Measurements from ENCODE around the gene DENND1B. TPM values are rescaled to one million over a fixed set of nuclear protein-coding genes. Genes with fewer than 3 reads are reported as not detected.
A peak's percentile ranks its signal among the peaks of the same experiment; 100 is the strongest.
"Not testable (repeated sequence)": the region's sequence is repeated elsewhere in the genome, so short reads cannot be mapped to it uniquely, and the experiment has no call there.

The DENND1B gene
- total RNA-seq, 1 donor from 2014 or later = 10.2 TPM

DNA sequence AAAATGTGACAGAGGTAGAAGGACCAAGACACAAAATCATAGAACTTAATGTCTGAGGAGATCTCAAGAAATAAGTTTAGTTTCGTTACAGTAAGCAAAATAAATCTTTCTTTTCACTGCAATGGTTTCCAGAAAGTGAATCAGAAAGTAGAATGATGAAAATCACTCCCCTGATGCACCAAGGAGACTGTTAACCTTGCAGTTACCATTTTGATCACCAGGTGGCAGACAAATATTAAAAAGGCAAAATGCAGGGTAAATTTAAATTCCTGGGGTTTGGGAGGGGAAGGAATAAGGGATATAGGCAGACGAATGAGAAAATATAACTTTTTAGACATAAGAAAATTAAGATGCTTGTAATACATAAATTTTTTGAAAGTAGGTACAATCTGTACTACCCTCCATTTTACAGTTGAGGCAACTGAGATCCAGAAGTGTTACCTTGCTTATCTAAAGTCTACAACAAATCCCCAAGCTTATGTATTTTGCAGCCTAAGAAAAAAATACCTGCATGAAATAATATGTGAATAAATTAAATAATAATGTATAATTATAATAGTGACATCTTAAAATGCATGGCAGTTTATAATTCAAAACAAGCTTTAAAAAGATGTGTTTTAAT lies 254.1 kb downstream of the DENND1B start:
- H3K27me3 Mint-ChIP-seq (ENCODE audit: unreplicated experiment) = no peaks in the 10 kb centered on the region
- H3K9me3 Mint-ChIP-seq (ENCODE audit: unreplicated experiment) = no peaks in the 10 kb centered on the region
- no peak overlapping the region for H3K4me3 Mint-ChIP-seq (ENCODE audit: unreplicated experiment)
- TF ChIP-seq, protein P1, sequence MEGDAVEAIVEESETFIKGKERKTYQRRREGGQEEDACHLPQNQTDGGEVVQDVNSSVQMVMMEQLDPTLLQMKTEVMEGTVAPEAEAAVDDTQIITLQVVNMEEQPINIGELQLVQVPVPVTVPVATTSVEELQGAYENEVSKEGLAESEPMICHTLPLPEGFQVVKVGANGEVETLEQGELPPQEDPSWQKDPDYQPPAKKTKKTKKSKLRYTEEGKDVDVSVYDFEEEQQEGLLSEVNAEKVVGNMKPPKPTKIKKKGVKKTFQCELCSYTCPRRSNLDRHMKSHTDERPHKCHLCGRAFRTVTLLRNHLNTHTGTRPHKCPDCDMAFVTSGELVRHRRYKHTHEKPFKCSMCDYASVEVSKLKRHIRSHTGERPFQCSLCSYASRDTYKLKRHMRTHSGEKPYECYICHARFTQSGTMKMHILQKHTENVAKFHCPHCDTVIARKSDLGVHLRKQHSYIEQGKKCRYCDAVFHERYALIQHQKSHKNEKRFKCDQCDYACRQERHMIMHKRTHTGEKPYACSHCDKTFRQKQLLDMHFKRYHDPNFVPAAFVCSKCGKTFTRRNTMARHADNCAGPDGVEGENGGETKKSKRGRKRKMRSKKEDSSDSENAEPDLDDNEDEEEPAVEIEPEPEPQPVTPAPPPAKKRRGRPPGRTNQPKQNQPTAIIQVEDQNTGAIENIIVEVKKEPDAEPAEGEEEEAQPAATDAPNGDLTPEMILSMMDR (IDR thresholded peaks at IDR 0.05) = peak; percentile 77
- H3K4me1 Mint-ChIP-seq (ENCODE audit: unreplicated experiment) = no peaks in the 10 kb centered on the region
- H3K36me3 Mint-ChIP-seq (ENCODE audit: unreplicated experiment) = no peaks in the 10 kb centered on the region
- no peak overlapping the region for H3K27ac Mint-ChIP-seq (ENCODE audit: unreplicated experiment)
- no peak for DNase-seq (ENCODE audit: extremely low spot score, unreplicated experiment)

DNA sequence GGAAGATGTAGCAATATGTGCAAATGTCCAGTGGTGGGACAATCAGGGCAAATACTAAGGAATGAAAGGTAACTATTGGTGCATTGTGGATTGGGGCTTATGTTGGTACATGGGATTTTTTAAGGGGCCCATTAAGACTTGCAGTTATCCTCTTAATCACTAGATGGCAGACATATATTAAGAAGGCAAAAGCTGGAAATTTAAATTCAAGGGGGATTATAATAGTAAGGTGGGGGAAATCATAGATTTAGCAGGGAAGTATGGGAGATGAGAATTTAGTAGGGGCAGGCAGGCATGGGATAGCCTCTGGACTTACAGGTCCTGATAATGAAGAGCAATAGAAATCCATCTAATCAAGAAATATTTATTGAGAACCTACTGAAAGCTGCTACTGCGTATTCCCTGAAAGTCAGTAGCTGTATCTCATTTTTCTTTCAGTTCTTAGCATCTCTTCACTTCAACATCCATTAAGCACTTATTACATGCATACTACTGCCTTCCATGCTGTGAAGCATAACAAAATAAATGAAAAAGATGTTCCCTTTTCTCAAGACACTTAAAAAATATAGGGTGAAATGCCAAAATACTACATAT lies 255.4 kb downstream of the DENND1B start:
- no peaks in the 10 kb centered on the region for H3K9me3 Mint-ChIP-seq (ENCODE audit: unreplicated experiment)
- no peak overlapping the region for H3K27ac Mint-ChIP-seq (ENCODE audit: unreplicated experiment)
- no peaks in the 10 kb centered on the region for H3K36me3 Mint-ChIP-seq (ENCODE audit: unreplicated experiment)
- TF ChIP-seq, protein P1 (IDR thresholded peaks at IDR 0.05) = peak; percentile 61
- no peaks in the 10 kb centered on the region for H3K27me3 Mint-ChIP-seq (ENCODE audit: unreplicated experiment)
- H3K4me1 Mint-ChIP-seq (ENCODE audit: unreplicated experiment) = no peaks in the 10 kb centered on the region
- no peak for DNase-seq (ENCODE audit: extremely low spot score, unreplicated experiment)
- H3K4me3 Mint-ChIP-seq (ENCODE audit: unreplicated experiment) = no peak overlapping the region

DNA sequence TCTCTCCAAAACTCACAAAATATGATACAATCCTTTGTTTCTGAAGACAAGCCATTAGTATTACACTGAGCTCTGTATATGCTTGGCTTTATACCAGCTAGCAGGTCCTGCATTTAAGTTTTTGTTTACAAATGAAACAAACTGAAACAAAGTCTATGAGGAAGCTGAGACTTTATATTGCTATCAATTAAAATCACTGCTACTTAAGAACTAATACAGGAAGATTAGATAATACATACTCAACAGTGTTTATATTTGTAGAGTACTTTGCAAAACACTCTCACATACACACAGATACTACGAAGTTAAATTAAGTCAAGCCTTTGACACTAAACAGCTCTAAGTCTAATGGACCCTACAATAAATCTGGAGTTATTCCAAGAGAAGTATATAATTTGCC lies 259.9 kb downstream of the DENND1B start:
- no peak overlapping the region for H3K4me3 Mint-ChIP-seq (ENCODE audit: unreplicated experiment)
- no peaks in the 10 kb centered on the region for H3K4me1 Mint-ChIP-seq (ENCODE audit: unreplicated experiment)
- H3K27me3 Mint-ChIP-seq (ENCODE audit: unreplicated experiment) = no peaks in the 10 kb centered on the region
- H3K9me3 Mint-ChIP-seq (ENCODE audit: unreplicated experiment) = no peaks in the 10 kb centered on the region
- TF ChIP-seq, protein P1 (IDR thresholded peaks at IDR 0.05) = no peak
- DNase-seq (ENCODE audit: extremely low spot score, unreplicated experiment) = no peak
- peaks cover 9% of the 10 kb centered on the region for H3K36me3 Mint-ChIP-seq (ENCODE audit: unreplicated experiment)
- H3K27ac Mint-ChIP-seq (ENCODE audit: unreplicated experiment) = no peak overlapping the region

DNA sequence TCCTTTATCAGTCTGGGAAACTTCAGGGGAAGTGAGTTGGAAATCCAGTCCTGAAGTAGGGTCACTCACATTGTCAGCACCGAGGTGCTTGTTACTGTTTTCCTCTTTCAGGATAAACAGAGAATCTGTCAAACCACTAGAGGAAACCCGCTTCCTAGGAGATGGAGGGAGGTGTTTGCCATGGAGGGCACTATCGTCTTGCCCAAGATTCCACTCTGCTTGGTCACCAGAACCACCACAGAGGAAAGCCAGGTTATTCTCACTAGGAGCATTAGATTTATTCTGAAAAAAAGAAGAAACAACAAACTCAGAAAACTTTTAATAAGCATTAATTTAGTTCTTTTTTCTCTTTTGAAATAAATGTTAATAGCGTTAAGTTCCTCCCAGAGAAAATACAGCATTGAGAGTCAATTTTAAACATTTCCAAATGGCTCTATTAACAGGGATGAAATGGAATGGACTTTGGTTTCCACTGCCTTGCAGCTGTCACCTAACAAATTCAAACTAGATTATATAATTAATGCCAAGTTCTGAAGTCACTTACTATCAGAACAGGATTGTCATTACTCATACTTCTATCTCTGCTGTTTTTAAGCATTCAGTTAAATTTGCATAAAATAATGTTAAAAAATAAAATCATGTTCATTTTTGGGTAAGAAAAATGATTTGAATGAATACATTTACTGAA lies 264.4 kb downstream of the DENND1B start:
- peaks cover 14% of the 10 kb centered on the region for H3K36me3 Mint-ChIP-seq (ENCODE audit: unreplicated experiment)
- H3K27ac Mint-ChIP-seq (ENCODE audit: unreplicated experiment) = no peak overlapping the region
- H3K9me3 Mint-ChIP-seq (ENCODE audit: unreplicated experiment) = no peaks in the 10 kb centered on the region
- no peak overlapping the region for H3K4me3 Mint-ChIP-seq (ENCODE audit: unreplicated experiment)
- TF ChIP-seq, protein P1 (IDR thresholded peaks at IDR 0.05) = no peak
- no peaks in the 10 kb centered on the region for H3K27me3 Mint-ChIP-seq (ENCODE audit: unreplicated experiment)
- H3K4me1 Mint-ChIP-seq (ENCODE audit: unreplicated experiment) = no peaks in the 10 kb centered on the region
- no peak for DNase-seq (ENCODE audit: extremely low spot score, unreplicated experiment)

DNA sequence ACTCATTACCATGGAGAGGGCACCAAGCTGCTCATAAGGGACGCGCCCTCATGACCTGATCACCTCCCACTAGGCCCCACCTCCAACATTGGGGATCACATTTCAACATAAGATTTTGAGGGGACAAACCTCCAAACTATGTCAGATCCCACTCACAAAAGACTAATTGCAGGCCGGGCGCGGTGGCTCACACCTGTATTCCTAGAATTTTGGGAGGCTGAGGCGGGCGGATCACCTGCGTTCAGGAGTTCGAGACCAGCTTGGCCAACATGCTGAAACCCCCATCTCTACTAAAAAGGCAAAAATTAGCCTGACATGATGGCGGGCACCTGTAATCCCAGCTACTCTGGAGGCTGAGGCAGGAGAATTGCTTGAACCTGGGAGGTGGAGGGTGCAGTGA lies 278.6 kb downstream of the DENND1B start:
- no peaks in the 10 kb centered on the region for H3K36me3 Mint-ChIP-seq (ENCODE audit: unreplicated experiment)
- DNase-seq (ENCODE audit: extremely low spot score, unreplicated experiment) = no peak
- peaks cover 14% of the 10 kb centered on the region for H3K27me3 Mint-ChIP-seq (ENCODE audit: unreplicated experiment)
- H3K4me1 Mint-ChIP-seq (ENCODE audit: unreplicated experiment) = no peaks in the 10 kb centered on the region
- TF ChIP-seq, protein P1 (IDR thresholded peaks at IDR 0.05) = no peak
- H3K9me3 Mint-ChIP-seq (ENCODE audit: unreplicated experiment) = peaks cover 8% of the 10 kb centered on the region
- H3K27ac Mint-ChIP-seq (ENCODE audit: unreplicated experiment) = no peak overlapping the region
- no peak overlapping the region for H3K4me3 Mint-ChIP-seq (ENCODE audit: unreplicated experiment)

DNA sequence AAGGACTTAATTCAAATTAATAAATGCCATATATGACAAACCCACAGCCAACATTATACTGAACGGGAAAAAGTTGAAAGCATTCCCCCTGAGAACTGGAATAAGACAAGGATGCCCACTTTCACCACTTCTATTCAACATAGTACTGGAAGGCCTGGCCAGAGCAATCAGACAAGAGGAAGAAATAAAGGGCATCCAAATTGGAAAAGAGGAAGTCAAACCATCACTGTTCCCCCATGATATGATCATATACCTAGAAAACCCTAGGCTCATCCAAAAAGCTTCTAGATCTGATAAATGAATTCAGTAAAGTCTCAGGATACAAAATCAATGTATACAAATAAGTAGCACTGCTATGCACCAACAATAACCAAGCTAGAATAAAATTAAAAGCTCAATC lies 283.8 kb downstream of the DENND1B start:
- Mint-ChIP-seq H3K4me1 (ENCODE audit: unreplicated experiment) (peaks cover 22% of the 10 kb centered on the region), H3K9me3 (ENCODE audit: unreplicated experiment) (peaks cover 32% of the 10 kb centered on the region)
- H3K27ac Mint-ChIP-seq (ENCODE audit: unreplicated experiment); H3K4me3 Mint-ChIP-seq (ENCODE audit: unreplicated experiment); DNase-seq (ENCODE audit: extremely low spot score, unreplicated experiment); H3K27me3 Mint-ChIP-seq (ENCODE audit: unreplicated experiment); H3K36me3 Mint-ChIP-seq (ENCODE audit: unreplicated experiment): not testable (repeated sequence)
